GM21717 (cell line): ENCODE measurements around the gene STAP2.
"Not testable (repeated sequence)": the region's sequence is repeated elsewhere in the genome, so short reads cannot be mapped to it uniquely, and the experiment has no call there.

Source experiments
- ATAC-seq: cut with Tn5 transposase; IDR thresholded peaks from one replicate; pipeline ENCODE4 v1.9.1; 2021; ENCODE audit warnings: mild to moderate bottlenecking, moderate library complexity; ENCODE audit not compliant: unreplicated experiment

The STAP2 gene

DNA sequence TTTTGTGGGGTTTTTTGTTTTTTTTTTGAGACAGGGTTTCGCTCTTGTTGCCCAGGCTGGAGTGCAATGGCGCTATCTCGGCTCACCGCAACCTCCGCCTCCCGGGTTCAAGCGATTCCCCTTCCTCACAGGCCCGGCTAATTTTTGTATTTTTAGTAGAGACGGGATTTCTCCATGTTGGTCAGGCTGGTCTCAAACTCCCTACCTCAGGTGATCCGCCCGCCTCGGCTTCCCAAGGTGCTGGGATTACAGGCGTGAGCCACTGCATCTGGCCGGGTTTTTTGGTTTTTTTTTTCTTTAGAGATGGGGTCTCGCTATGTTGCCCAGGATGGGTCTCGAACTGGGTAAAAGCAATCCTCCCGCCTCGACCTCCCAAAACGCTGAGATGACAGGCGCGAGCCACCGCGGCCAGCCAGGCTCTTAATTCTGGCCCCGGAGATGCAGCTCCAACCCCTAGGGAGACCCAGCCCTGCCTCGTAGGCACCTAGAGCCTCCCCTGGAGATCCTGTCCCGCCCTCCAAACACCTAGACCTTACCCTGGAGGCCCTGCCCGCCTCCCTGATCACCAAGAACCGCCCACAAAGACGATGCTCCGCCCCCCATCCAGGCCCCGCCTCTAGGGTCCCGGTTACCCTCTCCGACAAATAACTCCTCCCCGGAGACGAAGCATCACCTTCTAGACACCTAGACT, 9.5 kb downstream of the STAP2 start:
- not testable (repeated sequence) for ATAC-seq

- peak; percentile 62 for ATAC-seq
Observed at GRCh38 chr19:4328243-4328990, 10.2 kb downstream of the STAP2 start.

- peak; percentile 3 for ATAC-seq
Observed at GRCh38 chr19:4327877-4328242, 10.8 kb downstream of the STAP2 start.

- no peak for ATAC-seq
Observed at GRCh38 chr19:4327252-4327876, 11.3 kb downstream of the STAP2 start.

GRCh38 chr19:4326837-4327251, 11.8 kb downstream of the STAP2 start:
- ATAC-seq = no peak

GRCh38 chr19:4326215-4326836, 12.3 kb downstream of the STAP2 start:
- no peak for ATAC-seq

DNA sequence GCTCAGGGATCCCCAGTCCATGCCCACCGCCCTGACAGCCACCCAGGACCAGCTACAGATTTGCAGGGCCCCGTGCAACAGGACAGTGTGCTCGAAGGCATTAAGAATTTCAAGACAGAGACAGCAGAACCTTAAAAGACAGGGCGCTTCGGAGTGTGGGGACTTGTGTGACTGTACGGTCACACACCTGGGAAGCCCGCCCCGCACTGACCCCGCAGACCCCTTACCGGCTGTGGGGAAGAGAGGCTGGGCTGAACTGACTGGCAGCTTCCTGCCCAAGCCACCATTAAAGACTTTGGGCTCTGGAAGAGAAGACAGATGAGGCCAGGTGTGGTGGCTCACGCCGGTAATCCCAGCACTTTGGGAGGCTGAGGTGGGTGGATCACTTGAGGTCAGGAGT, 14.4 kb downstream of the STAP2 start:
- ATAC-seq = no peak

GRCh38 chr19:4323692-4324091, 14.9 kb downstream of the STAP2 start:
- no peak for ATAC-seq

GRCh38 chr19:4322942-4323665, 15.5 kb downstream of the STAP2 start:
- no peak for ATAC-seq

GRCh38 chr19:4320419-4320818, 18.2 kb downstream of the STAP2 start:
- no peak for ATAC-seq

DNA sequence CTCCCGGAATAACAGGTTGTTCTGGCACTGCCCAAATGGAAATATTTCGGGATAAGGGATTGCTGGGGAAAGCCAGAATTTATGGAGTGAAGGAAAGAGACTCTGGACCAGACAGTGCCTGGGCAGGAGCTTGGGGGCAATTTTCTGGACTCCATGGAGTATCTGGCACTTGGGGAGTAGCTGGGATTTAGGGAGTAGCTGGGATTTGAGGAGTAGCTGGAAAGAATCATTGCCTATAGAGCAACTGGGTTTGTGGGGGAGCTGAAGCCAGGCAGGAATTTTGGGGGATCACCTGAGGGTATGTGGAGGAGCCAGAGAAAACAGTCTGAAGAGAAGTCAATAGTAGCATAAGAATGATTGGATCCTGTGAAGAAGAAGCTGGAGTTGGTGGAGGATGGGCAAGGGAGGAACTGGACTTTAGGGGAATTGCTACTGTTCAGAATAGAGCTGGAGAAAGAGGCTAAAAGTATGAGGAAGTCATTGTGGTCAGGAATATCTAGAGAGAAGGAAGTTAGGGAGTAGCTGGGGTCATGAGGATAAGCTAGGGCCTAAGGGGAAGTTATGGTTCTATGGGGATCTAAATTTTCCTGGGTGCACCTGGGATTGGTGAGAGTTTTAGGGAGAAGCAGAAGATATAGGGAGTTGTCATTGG, 19.4 kb downstream of the STAP2 start:
- ATAC-seq = no peak

GRCh38 chr19:4318460-4318859, 20.2 kb downstream of the STAP2 start:
- no peak for ATAC-seq

DNA sequence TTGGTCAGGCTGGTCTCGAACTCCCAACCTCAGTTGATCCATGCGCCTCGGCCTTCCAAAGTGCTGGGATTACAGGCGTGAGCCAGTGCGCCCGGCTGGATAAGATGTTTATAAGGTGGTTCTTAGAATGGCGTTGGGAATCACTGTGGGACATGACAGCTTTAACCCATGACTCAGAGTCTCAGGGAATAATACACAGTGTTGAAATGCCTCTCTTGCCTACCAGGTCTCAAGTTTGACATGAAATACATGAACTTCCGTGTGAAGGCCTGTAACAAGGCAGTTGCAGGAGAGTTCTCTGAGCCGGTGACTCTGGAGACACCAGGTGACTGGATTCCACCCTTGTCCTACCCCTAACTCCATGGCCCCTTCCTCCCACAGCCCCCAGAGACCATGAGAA, 21.7 kb downstream of the STAP2 start:
- ATAC-seq = no peak

DNA sequence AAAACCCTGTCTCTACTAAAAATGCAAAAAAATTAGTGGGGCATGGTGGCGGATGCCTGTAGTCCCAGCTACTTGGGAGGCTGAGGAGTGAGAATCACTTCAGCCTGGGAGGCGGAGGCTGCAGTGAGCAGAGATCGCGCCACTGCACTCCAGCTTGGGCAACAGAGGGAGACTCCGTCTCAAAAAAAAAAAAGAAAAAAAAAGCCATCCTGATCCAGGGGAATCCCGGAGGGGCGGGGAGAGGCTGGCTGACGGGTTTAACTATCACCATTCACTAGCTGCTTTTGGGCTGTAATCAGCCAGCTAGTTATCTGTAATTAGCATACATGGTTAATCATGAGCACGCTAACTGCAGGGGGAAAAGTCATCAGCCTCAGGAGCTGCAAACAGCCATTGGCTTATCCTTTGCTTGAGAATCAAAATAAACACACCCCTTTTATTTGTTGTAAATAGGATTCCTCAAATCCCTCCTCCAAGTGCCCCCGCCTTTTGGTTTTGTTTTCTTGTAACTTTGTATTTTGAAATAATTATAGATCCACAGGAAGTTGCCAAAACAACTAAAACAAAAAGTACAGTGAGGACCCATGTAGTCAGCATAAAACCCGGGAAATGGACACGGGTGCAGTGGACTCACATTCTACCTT, 24.7 kb downstream of the STAP2 start:
- ATAC-seq = no peak

- no peak for ATAC-seq
Observed at GRCh38 chr19:4310247-4311121, 28.1 kb downstream of the STAP2 start.

DNA sequence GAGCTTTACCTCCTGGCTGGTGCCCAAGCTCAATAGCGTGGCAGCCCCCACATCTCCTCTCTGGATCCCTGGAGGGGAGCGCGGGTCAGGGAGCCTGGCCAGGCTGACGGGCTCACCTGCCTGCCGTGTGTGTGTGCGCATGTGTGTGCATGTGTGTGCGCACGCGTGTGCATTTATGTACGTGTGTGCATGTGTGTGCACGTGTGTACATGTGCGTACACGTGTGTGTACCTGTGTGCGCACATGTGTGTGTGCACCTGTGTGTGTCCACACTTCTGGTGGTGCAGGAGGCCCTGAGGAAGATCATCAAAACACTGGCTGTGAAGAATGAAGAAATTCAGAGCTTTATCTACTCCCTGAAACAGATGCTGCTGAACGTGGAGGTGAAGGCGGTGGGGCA, 33.0 kb downstream of the STAP2 start:
- no peak for ATAC-seq

GRCh38 chr19:4305257-4305612, 33.4 kb downstream of the STAP2 start:
- no peak for ATAC-seq

GRCh38 chr19:4304538-4305256, 33.9 kb downstream of the STAP2 start, which contains the start of gene FSD1:
Gene FSD1 (plus strand): TSS chr19:4304598. CDS start chr19:4304747, 149 bp downstream.
- ATAC-seq = no peak
